ENCODE results near the gene DENND6B.

DENND6B gene

DNA sequence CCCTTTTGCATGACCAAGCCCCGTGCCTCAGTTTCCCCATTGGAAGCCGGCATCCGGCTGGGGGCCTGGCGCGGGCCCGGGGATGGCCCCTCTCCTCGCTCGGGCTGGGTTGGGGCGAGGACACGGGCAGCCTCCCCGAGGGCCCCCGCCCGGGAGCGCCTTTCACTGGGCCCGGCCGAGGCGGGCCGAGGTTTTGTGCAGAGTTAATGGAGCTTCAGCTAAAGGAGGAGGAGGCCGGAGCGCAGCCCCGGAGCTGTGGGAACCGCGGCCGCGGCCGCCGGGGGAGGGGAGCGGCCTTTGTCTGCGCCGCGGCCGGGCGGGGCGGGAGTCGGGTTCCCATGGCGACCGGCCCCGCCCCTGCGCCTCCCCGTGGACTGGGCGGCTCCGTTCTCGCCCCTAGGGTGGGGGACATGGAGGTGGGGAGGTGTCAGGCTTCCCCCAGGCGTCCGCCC lies 55.3 kb downstream of the DENND6B start:
- no peak for DNase-seq (ENCODE audit: low read depth, low spot score)

DNA sequence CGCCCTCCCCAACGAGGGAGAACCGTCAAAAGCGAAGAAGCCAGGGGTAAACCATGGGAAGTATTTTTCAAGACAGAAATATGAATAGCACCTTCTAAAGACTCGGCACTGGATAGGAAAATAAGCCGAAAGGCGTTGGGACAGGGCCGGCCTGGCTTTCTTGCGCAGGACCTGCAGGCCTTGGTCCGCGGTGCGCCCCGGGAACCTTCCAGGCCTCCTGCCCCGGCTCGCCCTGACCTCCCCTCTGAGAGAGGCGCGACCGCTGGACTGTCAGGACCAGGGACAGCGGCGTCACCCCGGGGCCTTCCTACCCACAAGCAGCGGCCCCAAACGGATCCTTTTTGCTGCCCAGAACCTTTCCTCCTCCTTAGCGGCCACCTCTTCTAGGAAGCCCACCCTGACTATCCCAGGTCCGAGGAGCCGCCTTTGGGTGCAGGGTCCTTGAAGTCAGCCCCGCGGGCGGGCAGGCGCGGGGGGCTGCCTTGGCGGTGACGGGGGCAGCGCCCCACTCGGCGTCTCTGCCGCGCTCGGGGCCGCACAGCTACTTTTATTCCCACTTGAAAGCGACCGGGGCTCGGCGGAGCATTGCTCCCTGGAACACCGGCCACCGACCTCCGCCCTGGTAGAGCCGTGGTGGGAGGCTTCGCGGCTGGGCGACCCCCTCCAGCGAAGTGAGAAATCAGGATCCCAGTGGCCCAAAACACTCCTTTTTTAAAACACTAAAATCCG lies 56.0 kb downstream of the DENND6B start:
- DNase-seq (ENCODE audit: low read depth, low spot score) = no peak

DNA sequence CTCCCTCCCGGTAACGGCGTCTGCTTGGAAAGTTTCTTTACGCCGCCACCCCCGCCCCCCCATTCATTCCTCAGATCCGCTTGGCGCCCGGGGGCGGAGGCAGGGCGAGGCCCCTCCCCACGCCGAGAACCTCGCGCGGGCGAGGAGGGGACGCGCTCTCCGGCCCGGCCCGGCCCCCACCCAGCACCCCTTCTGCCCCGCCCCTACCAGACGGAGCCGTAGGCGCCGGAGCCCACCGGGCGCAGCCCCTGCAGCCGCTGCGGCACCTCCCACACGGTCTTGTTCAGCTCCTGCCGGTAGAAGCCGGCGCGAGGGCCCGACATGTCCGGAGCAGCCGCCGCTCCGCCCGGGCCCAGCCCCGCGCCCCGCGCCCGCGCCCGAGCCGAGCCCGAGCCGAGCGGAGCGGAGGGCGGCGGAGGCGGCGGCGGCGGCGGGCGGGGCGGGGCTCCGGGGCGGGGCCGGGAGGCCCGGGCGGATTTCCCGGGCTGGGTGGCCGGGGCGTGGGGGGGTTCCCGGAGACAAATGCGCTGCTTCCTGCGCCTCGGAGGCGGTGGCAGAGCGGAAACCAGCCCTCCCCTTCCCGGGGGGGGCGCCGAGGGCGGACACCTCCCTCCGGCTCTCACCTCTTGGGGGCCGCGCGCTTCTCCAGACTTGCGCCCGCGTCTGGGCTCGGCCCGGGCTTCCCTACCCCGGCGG lies 56.7 kb downstream of the DENND6B start, which contains the start of gene MAPK11:
Gene MAPK11 (minus strand): TSS at position 411 of the 696 bp plus-strand sequence. CDS start 88 bp downstream, at position 323.
- DNase-seq (ENCODE audit: low read depth, low spot score) = peak; percentile 38

DNA sequence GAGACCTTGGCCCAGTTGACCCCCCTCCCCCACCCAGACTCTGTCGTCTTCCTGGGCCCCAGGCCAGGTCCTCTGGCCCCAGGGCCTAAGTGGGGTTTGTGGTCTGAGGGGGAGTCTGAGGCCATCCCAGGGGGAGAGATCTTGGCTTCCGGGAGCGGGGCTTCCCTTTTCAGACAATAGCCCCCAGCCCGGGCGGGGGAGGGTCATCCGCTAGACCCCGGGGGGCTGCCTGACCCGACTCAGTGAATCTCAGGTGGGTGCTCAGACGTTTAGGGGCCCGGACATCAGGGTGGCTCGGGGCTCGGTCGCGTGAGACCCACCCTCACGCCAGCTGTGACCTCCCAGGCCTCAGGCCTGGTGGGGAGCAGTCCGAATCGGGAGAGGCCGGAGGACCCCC lies 57.2 kb downstream of the DENND6B start:
- DNase-seq (ENCODE audit: low read depth, low spot score) = no peak

DNA sequence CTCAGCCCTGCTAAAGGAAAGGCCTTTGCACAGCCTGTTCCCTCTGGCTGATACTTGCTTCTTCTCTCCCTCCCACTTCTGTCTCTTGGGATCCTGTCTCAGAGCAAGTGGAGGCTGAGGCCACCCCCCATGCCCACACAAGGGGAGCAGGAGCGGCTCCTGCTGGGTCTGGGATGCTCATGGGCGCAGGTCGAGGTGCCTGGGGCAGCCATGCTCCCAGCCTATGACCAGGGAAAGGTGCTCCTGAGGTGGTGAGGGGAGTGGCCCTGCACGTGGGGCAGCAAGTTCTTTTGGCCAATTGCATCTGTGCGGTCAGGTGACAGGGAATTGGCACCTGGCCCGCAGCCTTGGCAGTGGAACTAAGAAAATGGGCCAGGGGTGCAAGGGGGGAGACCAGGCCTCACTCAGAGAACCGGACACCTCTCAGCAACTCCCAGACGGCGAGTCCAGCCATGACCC lies 58.1 kb downstream of the DENND6B start:
- no peak for DNase-seq (ENCODE audit: low read depth, low spot score)

DNA sequence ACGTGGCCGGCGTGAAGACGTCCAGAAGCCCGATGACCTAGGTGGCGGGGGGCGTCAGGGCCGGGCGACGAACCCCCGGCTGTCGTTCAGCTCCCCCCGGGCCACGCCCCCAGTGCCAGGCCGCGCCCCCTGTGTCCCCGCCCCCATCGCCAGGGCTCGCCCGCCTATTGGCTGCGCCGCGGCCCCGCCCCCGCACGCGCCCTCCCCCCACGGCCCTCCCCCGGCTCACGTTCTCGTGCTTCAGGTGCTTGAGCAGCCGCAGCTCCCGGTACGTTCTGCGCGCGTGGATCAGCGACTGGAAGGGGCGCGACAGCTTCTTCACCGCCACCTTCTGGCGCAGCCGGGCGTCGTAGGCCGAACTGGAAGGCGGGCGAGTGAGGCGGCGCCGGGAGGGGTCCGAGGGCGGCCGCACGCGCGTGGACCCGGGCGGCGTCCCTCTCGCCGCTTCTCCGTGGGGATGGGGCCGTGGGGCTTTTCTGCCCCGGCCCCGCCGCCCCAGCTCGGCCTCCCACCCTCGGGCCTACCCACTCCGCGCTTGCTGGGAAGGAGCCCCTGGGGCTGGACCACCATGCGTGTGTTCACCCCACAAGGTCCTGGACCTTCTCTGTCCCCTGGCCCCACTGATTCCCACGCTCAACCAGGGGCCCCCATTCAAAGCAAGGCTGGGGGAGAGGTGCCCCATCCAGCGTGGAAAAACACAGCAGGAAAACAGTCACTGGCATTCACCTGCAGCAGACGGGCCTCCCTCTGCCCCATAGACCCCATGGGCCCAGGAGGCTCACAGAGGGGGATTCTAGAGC lies 59.0 kb downstream of the DENND6B start:
- no peak for DNase-seq (ENCODE audit: low read depth, low spot score)

DNA sequence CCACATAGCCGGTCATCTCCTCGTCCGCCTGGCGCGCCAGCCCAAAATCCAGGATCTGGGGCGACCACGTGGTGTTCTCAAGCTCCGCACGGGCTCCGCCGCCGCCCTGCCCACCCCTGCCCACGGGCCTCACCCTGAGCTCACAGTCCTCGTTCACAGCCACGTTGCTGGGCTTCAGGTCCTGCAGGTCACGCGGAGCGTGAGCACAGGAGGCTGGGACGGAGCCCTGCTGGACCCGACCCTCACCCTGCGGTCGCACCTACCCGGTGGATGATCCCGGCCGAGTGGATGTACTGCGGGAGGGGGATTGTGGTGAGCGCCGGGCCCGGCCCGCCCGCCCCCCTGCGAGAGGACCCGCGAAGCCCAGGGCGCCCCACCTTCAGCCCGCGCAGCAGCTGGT lies 59.8 kb downstream of the DENND6B start:
- DNase-seq (ENCODE audit: low read depth, low spot score) = no peak

DNA sequence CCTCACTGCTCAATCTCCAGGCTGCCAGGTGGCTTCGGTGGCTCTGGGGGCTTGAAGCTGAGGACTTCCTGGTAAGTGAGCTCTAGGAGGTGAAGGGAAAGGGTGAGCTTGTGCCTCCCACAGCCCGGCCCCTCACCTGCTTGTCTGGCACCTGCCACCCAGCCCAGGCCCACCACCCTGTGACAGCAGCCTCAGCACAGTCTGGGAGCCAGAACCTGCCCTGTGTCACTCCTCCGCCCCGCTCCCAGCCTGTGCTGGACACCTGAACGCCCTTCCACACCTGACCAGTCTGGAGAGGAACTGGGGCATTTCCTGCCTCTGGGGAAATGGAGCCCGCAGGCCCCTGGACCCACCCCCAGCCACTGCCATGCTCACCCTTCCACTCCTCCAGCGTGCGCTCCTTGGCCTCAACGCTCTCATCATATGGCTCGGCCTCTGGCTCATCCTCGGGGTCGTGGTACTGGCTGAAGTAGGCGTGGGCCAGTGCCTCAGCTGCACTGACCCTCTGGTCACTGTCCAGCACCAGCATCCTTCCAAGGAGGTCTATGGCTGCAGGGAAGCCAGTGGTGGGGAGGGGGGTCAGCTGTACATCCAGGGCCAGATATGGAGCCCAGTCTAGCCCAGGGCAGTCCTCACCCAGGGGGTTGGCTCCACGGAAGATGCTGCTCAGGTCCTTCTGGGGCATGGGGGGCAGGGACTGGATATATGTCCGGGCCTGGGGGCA lies 61.7 kb downstream of the DENND6B start:
- no peak for DNase-seq (ENCODE audit: low read depth, low spot score)

DNA sequence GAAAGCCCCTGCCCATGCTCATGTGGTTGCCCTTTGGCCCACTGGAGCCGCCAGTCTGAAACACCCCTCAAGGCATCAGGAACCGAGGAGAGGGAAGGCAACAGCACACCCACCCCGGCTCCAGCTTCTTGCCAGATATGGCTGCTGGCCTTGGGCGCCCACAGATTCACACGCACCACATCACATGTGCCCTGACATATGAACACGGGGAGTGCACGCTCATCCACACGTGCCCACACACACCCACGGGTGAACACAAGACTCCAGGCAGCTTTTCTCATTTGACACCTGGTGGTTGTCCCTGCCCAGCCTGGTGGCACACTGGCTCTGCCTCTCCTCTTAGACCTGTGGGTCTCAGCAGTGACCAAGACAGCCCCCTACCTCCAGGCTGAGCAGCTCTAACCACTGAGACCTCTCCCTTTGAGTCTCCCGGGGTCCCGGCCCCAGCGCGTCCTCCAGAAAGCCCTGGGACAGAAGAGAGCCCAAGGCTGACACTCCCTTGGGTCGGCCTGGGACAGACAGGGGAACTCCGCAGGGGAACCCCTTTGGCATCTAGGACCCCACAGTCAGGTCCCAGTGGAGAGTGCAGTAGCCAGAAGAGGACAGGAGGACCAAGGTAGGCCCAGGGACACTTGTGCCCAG lies 62.6 kb downstream of the DENND6B start:
- DNase-seq (ENCODE audit: low read depth, low spot score) = no peak

DNA sequence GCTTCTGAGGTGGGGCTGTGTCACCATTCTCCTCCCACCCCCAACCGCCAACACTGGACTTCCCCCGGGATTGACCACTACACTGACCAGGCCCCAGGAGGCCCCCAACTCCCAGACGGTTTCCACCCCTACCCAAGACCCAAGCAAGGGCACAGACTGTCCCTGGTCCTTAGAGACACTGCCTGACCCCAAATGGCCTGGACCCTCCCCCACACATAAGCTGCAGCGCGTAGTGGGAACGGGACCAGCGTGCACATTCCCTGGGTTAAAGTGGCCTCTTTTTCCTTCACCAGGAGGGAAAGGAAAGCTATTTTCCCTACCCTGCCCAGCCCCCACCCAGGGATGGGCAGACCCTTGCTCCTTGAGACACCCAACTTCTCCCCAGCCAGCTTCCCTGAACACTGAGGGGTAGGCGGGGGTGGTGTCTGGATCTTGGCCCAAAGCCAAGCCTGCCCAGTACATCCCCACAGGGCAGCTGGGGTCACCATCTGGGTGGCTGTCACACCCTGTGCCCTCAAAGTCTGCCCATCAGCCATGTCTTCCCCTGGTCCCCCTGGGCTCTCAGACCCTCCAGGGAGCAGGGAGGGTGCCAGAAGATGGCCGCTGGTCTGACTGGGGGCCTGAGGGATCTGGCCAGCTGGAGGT lies 63.7 kb downstream of the DENND6B start:
- no peak for DNase-seq (ENCODE audit: low read depth, low spot score)

DNA sequence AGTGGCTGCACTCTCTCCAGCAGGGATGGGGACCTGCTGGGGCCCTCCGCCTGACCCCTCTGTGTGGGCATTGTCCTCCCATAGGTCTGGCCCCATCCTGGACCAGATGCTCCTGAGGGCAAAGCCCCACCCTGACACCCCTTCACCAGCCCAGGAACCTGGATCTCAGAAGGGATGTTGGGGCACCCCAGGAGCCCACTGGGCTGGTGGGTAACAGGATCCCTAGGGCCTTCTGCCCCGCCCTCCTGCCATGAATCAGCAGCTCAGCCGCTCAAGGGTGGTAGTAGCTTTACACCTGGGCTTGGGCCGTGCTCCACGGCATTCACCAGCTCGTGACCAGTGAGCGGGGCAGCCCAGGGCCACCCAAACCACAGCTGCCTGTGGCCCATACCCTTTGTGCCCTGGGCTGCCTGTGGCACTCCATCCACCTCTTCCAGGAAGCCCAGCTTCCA lies 64.3 kb downstream of the DENND6B start:
- DNase-seq (ENCODE audit: low read depth, low spot score) = no peak

DNA sequence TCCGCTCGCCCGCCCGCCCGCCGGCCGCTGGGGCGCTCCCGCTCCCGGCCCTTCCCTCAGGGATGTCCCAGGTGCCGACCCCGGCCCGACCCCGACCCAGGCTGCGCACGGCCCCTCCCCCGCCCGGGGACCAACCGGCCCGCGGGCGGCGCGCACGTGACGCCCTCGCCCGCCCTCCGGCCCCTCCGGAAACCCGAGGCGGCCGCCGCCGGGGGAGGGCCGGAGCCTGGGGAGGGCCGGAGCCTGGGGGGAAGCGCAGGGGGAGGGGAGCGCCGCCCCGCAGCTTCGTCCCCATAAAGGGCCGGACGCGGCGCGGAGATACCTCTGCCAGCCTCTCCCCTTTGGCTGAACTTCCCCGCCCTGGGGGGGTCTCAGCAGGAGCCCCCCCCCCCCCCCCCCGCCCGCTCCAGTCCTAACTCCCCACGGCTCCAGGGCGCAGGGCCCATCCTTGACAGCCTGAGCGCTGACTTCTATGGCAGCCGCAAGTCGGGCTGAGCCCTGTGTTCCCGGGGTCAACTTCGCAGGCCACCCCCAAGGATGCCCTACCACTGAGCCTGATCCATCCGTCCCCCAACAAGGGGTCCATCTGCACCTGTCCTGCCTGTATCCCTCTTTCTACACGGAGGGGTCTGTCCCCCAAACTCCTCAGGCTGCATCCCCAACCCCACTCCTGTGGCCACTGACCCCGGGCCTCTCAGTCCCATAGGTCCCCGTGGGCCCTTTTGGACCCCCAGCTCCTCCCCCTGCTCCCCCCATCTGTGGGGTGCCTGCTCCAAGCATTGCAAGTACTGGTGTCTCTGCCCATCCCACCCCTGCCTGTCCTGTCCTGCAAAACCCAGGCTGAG lies 65.0 kb downstream of the DENND6B start, which contains the start of gene MAPK12:
Gene MAPK12 (minus strand): TSS at position 69 of the 845 bp plus-strand sequence. CDS start 174 bp downstream, outside the sequence.
- no peak for DNase-seq (ENCODE audit: low read depth, low spot score)

DNA sequence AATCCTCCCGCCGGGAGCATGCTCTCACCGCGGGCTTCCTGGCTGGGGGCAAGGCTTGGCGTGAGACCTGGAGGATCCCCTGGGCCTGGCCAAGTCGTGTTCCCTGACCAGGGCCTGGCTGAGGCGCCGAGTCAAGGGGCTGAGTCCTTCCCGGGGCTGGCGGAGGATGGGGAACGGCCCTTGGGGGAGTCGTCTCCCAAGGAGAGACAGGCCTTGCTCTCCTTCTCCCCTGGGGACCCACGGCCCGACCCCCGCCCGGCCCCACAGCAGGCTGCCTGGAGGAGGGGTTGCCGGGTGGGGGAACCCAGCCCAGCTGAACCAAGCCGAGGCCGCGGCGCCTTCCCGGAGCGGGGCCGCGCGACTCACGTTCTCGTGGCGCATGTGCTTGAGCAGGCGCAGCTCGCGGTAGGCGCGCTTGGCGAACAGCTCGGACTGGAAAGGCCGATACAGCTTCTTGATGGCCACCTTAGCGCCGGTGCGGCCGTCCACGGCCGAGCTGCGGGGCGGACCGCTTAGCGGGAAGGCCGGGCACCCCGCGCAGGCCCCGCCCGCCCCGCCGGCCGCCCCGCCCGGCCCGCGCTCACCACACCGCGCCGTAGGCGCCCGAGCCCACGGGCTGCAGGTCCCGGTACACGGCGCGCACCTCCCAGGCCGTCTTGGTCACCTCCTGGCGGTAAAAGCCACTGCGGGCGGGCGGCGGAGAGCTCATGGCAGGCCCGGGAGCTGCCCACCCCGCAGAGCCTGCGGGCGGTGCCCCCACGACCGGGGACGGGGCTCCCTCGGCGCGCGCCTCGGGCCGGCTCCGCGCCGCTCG lies 65.8 kb downstream of the DENND6B start:
- no peak for DNase-seq (ENCODE audit: low read depth, low spot score)

DNA sequence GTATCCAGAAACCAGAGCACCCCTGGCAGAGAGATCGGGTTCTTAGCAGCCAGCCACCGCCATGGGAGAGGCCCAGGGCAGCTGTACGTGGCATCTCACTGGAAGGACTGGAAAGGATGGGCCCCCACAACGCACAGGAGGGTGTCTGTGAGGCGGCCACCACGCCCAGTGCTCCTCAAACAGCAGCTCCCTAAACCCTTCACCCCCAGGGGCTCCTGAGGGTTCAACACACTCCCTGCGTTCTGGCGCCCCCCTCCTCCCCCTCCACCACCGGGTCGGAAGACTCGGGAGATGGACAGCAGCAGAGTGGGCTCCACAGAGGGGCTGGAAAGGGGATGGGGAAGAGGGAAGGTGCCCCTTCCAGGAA lies 66.4 kb downstream of the DENND6B start:
- DNase-seq (ENCODE audit: low read depth, low spot score) = no peak

DNA sequence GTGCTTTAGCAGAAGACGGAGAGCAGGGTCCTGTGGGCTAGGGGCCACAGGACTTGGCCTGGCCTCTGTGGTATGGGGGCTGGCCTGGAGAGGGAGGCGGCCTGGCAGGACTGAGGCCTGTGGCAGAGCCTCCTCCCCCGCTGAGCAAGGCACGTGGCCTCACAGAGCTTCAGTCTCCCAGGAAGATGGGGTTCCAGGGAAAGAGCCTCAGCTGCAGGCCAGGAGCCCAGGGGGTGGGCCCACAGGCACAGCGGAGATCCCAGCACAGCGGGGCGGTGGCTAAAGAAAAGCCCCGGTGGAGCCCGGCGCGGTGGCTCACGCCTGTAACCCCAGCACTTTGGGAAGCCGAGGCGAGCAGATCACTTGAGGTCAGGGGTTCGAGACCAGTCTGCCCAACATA lies 67.5 kb downstream of the DENND6B start:
- DNase-seq (ENCODE audit: low read depth, low spot score) = no peak

Data from activated naive CD8-positive, alpha-beta T cell treated with anti-CD3 and anti-CD28 coated beads, Interleukin-2, amount 50 U/mL, for 16 hours (primary cell).